GM23338 (cell line): ENCODE results near the gene WRNIP1. TPM values are rescaled to one million over a fixed set of nuclear protein-coding genes. Genes with fewer than 3 reads are reported as not detected.

Experiments used
- ATAC-seq: fragments of 200-7000 bp; cut with Tn5 transposase; 3 replicates; pipeline ENCODE4 v1.9.1; 2020
- DNase-seq: peaks from one replicate; pipeline ENCODE4 v3.0.0-alpha.2; 2015; ENCODE audit warnings: low spot score
- H2AFZ ChIP-seq: fragments of 200-600 bp; sonication (generic); 2 replicates; pipeline ENCODE4 v1.8.0; 2016; ENCODE audit warnings: antibody characterized with exemption, mild to moderate bottlenecking, moderate library complexity
- H3F3A ChIP-seq: fragments of 200-600 bp; sonication (generic); replicated peaks from 2 replicates; pipeline ENCODE4 v1.8.0; 2017; ENCODE audit warnings: antibody characterized with exemption, mixed run types, low read depth
- H3K27ac ChIP-seq: fragments of 200-600 bp; sonication (generic); 2 replicates; pipeline ENCODE4 v1.6.1; 2016; ENCODE audit warnings: low read depth
- H3K27me3 ChIP-seq: fragments of 200-600 bp; sonication (generic); 2 replicates; pipeline ENCODE4 v1.8.0; 2016; ENCODE audit warnings: mild to moderate bottlenecking, mixed run types, moderate library complexity; ENCODE audit not compliant: insufficient read depth
- H3K36me3 ChIP-seq: fragments of 200-600 bp; sonication (generic); 2 replicates; pipeline ENCODE4 v1.8.0; 2016; ENCODE audit warnings: mild to moderate bottlenecking; ENCODE audit not compliant: insufficient read depth
- H3K4me1 ChIP-seq: fragments of 200-600 bp; sonication (generic); 2 replicates; pipeline ENCODE4 v1.8.0; 2016; ENCODE audit warnings: mild to moderate bottlenecking, moderate library complexity; ENCODE audit not compliant: insufficient read depth
- H3K4me2 ChIP-seq: fragments of 200-600 bp; sonication (generic); 2 replicates; pipeline ENCODE4 v1.7.1; 2017; ENCODE audit warnings: mixed run types
- H3K4me3 ChIP-seq: fragments of 200-600 bp; sonication (generic); 2 replicates; pipeline ENCODE4 v1.6.1; 2016; ENCODE audit warnings: mixed run types
- H3K79me2 ChIP-seq: fragments of 200-600 bp; sonication (generic); replicated peaks from 2 replicates; pipeline ENCODE4 v1.8.0; 2017; ENCODE audit warnings: mild to moderate bottlenecking; ENCODE audit not compliant: insufficient read depth
- H3K9me2 ChIP-seq: fragments of 200-600 bp; sonication (generic); 2 replicates; pipeline ENCODE4 v1.8.0; 2017; ENCODE audit not compliant: insufficient read depth
- H4K20me1 ChIP-seq: fragments of 200-600 bp; sonication (generic); replicated peaks from 2 replicates; pipeline ENCODE4 v1.8.0; 2017; ENCODE audit warnings: mild to moderate bottlenecking; ENCODE audit not compliant: insufficient read depth
- H3K27ac Mint-ChIP-seq: 2 replicates; pipeline ENCODE4 v1.8.0; 2020; ENCODE audit warnings: inconsistent platforms, mild to moderate bottlenecking, moderate library complexity, mixed read lengths
- H3K27me3 Mint-ChIP-seq: 3 replicates; pipeline ENCODE4 v1.8.0; 2022; ENCODE audit warnings: low read depth, mild to moderate bottlenecking, moderate library complexity, mixed read lengths, inconsistent platforms; ENCODE audit not compliant: insufficient read depth, poor library complexity
- H3K36me3 Mint-ChIP-seq: 3 replicates; pipeline ENCODE4 v1.8.0; 2021; ENCODE audit warnings: low read depth, mild to moderate bottlenecking, inconsistent platforms, moderate library complexity, mixed read lengths
- H3K4me1 Mint-ChIP-seq: 3 replicates; pipeline ENCODE4 v1.8.0; 2020; ENCODE audit warnings: mild to moderate bottlenecking, inconsistent platforms, mixed read lengths
- H3K4me3 Mint-ChIP-seq: 3 replicates; pipeline ENCODE4 v1.8.0; 2021; ENCODE audit warnings: moderate library complexity, mild to moderate bottlenecking, inconsistent platforms, mixed read lengths
- H3K9me3 Mint-ChIP-seq: 3 replicates; pipeline ENCODE4 v1.8.0; 2020; ENCODE audit warnings: moderate library complexity, mild to moderate bottlenecking, inconsistent platforms, mixed read lengths
- CREB1 ChIP-seq: fragments of 250-450 bp; sonication (Bioruptor Pico); IDR thresholded peaks from 2 replicates; pipeline ENCODE4 v1.5.0; 2020; ENCODE audit warnings: low read depth, mild to moderate bottlenecking, moderate library complexity
- CTCF ChIP-seq, 2 experiments: fragments of 200-600 bp in 1 of 2; sonication (generic) in 1 of 2; conservative IDR thresholded peaks; 2 replicates each; pipeline versions ENCODE4 v1.5.1 to v1.6.1; 2016 to 2017; ENCODE audit warnings: antibody characterized with exemption in 2 of 2, low read depth in 2 of 2, mild to moderate bottlenecking in 2 of 2, moderate library complexity in 1 of 2
- ETS1 ChIP-seq: IDR thresholded peaks from 2 replicates; pipeline ENCODE4 v1.6.1; 2016; ENCODE audit warnings: antibody characterized with exemption
- NANOG ChIP-seq: IDR thresholded peaks from 2 replicates; pipeline ENCODE4 v1.6.1; 2016; ENCODE audit warnings: antibody characterized with exemption, borderline replicate concordance
- POLR2AphosphoS5 ChIP-seq: IDR thresholded peaks from 2 replicates; pipeline ENCODE4 v1.6.1; 2016; ENCODE audit warnings: antibody characterized with exemption, low read depth
- REST ChIP-seq: IDR thresholded peaks from one replicate; pipeline ENCODE4 v1.6.1; 2018; ENCODE audit warnings: antibody characterized with exemption; ENCODE audit not compliant: unreplicated experiment
- STAT1 ChIP-seq: IDR thresholded peaks from one replicate; pipeline ENCODE4 v1.6.1; 2016; ENCODE audit warnings: antibody characterized with exemption; ENCODE audit not compliant: unreplicated experiment
- ZNF331 ChIP-seq: fragments of 250-450 bp; sonication (Bioruptor Pico); IDR thresholded peaks from 2 replicates; pipeline ENCODE4 v1.5.0; 2020; ENCODE audit warnings: low read depth, mild to moderate bottlenecking, moderate library complexity
- ZNF462 ChIP-seq: fragments of 250-450 bp; sonication (Bioruptor Pico); IDR thresholded peaks from 2 replicates; pipeline ENCODE4 v1.5.0; 2020; ENCODE audit warnings: mild to moderate bottlenecking, moderate library complexity
- polyA plus RNA-seq: library from polyadenylated mRNA; unstranded; fragments of >200 nt; fragmentation: Nextera tagmentation; extraction: Ambion mirVana; gene quantifications from 2 replicates; pipeline ENCODE4 v1.2.1, GENCODE V29; 2016
- total RNA-seq: library from RNA; depleted of rRNA; stranded (reverse); fragments of >200 nt; shearing (Covaris generic); gene quantifications from 2 replicates; pipeline ENCODE4 v1.2.3, GENCODE V29; 2014

The WRNIP1 gene
- total and polyA plus RNA-seq, 2 experiments from 2014 or later = 27.6 to 66.0 TPM

GRCh38 chr6:2805031-2805430 is 39.8 kb downstream of the WRNIP1 start:
- Histone ChIP-seq H3K27me3 (no peaks in the 10 kb centered on the region), H3K4me3 (no peak overlapping the region), H3K79me2 (no peaks in the 10 kb centered on the region), H3K9me2 (no peaks in the 10 kb centered on the region), H2AFZ (no peak overlapping the region), H3K4me1 (no peaks in the 10 kb centered on the region), H3K36me3 (no peaks in the 10 kb centered on the region), H3K4me2 (no peak overlapping the region), H3F3A (no peaks in the 10 kb centered on the region), H4K20me1 (no peaks in the 10 kb centered on the region), H3K27ac (no peak overlapping the region)
- TF ChIP-seq CTCF (conservative IDR thresholded peaks at IDR 0.05; ENCODE audit: low read depth in 2 of 2) (no peak), NANOG (no peak), CREB1 (CRISPR knock-in tag) (no peak), ZNF331 (CRISPR knock-in tag) (no peak), REST (no peak), STAT1 (no peak), POLR2AphosphoS5 (no peak), ZNF462 (no peak), ETS1 (no peak)
- Mint-ChIP-seq H3K4me3 (no peak overlapping the region), H3K27me3 (peaks cover 10% of the 10 kb centered on the region), H3K27ac (no peak overlapping the region), H3K4me1 (no peaks in the 10 kb centered on the region; the same call in 2 of the 3 replicates), H3K9me3 (peaks cover 2% of the 10 kb centered on the region; the same call in 2 of the 3 replicates), H3K36me3 (0 out of 3 replicates have a peak, but pooled peaks cover 2% of the 10 kb centered on the region)
- ATAC-seq (no peak), DNase-seq (no peak)
